Fibroblast of upper back skin (primary cell): ENCODE measurements around the gene KLC1.
A peak's percentile ranks its signal among the peaks of the same experiment; 100 is the strongest.

Source experiments
- DNase-seq: peaks from one replicate; pipeline ENCODE4 v3.0.0-alpha.2; 2013

KLC1 gene

DNA sequence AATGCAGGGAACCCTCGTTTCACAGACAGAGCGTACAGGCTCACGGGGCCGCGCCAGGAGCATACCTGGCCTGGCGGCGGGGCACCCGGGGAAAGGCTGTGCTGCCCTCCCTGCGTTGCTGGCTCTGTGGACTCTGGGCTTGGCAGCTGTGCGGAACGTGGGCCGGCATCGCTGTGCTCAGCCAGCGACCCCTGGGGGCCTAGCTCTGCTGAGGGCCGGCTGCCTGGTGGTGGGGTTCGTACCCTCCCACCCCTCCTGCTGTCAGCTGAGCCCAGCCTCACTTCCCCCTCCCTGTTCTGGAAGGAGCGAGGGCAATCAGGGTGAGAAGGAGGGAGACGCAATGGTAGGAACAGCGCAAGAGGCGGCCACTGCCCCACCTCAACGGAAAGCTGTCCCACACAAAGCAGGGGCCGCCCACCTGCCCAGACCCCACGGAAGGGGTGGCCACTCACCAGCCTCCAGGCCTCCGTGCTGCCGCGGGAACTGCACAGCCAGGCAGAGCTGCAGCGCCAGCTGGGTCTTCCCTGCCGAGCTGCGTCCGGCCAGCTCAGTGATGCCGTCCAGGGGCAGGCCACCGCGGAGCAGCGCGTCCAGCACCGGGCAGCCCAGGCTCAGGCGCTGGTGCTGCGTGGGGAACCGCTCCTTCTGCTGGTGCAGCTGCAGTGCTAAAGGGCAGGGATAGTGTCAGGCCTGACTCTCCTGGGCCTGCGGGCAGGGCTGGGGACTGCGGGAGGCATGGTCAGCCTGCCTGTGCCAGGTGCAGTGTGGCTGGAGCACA is 77.7 kb downstream of the KLC1 start:
- DNase-seq = no peak

DNA sequence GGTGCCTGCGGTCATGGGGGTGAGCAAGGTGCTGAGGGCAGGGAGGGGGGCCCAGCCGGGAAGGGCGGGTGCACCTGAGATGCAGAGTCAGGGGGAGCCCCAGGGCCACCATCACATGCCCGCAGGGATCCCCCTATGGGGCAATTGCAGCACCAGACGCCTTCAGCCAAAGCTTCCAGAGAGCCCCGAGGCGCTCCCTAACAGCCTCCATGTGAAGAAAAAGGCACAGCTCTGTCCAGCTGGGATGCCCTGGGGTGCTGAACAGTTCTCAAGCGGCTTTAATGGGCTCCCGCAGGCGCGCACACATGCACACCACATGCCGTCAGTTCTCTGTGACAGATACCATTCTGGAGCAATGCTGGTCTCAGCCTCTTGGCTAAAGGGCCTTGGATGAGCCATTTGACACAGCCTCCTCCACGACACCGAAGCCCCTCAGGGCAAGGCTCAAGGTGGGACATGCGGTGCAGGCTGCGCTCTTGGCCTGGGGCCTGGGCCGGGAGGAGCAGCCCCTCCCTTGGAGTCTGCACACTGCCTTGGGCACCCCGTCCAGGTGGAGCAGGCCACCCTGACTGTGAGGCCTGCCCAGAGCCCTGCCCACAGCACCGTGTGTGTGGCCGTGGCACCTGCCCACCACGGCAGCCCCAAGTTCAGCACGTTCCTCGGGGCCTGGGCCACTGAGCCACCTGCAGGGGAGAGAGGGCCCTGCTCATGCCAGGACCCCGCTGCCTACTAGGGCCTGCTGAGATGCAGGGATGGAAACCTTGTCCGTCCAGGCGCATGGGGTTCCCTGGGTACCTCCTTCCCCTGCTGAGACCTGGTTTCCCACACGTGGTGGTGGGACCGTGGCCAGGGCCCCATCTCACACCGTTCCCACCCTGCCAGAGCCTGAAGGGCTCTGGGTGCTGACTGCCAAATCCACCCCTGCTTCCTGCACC is 78.6 kb downstream of the KLC1 start:
- DNase-seq = no peak

DNA sequence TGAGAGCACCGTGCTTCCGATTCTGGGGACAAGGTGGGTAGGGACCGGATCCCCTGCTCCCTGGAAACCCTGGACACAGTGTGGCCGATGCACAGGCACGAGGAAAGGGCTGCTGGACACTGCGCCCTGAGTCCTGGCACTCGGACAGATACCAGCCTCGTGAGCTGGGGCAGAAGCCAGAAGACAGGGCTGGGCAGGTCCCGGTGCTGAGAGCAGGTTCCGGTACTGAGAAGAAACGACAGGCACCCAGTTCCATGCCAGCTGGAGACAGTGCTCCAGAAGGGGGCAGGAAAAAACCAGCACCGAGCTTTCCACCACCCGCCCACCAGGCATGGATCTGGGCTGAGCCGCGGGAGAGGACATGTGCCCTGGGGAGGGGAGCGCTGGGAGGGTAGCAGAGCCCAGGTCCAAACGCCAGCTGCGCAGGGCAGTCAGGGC is 79.8 kb downstream of the KLC1 start:
- DNase-seq = no peak

DNA sequence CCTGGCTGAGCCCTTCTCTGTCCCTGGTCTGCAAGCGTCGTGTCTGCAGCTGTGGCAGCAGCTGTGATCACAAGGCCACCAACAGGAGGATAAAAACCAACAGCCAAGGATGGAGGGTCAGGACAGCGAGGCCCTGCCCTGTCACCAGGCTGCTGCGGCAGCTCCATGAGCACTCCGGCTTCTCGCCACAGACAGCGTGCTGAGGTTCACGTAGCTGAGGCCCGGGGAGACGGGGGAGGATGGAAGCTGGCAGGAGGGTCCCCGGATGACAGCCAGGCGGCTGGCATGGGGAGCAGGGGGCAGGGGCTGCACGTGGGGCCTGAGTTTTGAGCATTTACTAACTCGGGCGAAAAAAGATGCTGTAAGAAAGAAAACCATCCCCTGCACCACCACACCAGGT is 80.8 kb downstream of the KLC1 start:
- no peak for DNase-seq

DNA sequence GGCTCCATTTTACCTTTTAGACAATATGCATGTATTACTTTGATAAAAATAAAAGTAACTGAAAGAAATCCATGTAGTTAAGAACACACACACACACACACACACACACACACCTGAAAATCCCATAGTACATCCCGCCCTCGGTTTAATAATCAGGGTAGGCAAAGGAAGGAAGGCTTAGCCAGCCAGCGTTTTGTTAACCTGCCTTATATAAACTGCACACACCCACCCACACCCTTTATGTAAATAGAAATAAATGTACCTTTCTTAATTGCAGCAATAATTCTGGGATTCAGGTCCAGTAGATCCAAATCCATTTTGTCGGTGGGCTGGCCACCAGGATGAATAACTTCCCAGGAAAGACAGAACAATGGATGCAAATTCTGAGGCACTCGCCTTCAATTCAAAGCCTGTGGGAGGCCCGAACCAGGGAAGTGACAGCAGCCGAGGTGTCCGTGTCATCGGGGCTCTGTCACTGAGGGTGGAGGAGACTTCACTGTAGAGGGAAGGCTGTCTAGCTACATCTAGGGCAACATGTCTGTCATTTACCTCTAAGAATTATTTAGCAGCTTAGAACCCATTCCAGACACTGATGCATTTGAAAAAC is 81.9 kb downstream of the KLC1 start:
- no peak for DNase-seq

DNA sequence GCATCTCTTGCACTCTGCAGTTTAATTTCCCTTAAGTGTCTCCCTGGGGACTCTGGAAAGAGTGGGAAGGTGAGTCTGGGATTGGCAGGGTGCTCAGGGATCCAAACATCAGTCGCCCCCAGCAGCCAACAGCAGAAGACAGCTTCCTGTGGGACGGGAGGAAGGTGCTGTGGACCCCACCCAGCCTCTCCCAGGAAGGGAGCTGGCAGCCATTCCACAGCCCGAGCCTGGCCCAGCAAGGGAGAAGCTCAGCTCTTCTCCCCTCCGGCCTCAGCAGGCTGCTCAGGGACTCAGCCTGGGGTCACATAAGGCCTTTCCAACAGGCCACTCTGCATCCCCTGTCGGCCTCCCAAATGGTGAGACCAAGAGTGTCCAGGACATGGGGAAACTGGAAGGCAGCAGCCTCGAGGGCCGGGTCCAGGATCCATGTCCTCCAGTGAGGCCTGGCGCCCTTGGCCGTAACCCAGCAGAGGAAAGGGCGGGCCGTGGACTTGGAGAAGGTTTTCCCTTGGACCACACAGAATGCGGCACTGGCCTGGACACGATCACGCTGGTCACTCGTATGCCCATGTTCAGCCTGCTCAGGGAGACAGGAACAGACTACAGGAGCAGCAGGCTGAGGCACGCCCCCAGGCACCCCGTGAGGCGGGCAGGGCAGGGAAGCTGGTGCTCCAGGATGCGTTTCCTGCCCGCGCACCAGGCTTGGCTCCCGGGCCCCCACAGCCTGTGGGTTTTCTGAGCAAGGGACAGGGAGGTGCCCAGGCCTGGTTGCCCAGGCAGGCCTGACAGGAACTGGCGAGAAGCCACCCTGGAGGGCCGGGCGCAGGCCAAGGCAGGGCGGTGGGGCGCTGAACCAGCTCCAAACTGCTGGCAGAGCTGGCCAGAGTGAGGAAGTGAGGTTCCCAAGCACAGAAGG is 82.8 kb downstream of the KLC1 start:
- DNase-seq = no peak

DNA sequence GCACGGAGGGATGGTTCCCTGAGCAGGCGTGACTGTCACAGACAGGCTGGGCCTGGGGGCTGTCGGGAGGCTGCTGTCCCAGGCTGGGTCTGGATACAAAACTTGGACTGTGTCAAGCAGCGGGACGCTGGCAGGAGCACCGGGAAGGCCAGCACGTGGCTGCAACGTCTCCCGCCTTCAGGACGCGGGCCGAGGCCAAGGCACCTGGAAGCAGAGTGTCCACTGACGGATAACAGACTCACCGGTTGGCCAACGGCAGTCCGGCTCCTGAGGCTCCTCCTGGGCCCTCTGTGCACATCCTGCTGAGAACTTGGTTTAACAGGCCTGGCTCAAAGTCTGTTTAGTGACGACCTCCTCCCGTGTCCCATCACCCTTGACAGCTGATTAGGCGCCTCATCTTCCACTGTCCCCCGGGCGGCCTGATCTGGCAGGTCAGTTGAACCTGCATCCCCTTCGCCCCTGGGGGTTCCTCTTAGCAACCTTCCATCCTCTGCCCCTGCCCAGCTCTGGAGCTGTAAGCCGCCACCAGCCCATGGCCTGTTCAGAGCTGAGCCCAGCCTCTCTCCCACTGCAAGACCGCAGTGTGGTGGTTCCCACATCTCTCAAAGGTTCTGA is 83.7 kb downstream of the KLC1 start:
- no peak for DNase-seq

DNA sequence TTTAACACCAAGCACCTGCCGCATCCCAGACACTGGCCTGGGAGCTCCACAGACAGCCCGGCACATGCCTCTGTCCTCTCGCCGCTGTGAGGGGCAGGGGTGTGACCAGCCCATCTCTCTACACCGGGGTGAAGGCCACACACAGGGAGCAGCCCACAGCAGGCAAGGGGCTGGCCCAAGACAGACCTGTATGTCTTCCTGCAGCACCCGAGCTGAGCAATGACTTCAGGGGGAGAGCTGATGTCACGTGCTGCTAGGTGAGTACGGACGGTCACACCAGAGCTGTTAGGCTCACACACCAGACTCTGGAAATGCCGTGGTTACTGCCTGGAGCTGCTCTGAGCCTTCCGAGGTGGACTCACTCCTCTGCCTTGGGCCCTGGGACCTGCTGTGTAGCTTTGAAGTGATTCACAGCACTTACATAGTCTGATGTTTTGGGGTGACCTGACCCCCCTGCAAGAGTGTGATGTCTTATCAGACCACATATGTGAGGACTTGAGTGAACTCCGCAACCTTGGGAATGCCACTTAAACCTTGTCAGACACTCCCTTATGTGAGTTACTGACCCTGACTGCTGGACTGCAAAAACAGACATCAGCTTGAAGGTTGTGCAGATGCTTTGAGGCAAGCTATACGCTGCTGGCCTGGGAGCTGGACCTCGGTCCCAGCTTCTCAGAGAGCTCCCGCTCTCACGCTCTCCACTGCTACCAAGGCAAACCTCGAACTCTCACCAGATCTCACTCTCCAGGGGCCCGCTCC is 84.5 kb downstream of the KLC1 start:
- DNase-seq = no peak

DNA sequence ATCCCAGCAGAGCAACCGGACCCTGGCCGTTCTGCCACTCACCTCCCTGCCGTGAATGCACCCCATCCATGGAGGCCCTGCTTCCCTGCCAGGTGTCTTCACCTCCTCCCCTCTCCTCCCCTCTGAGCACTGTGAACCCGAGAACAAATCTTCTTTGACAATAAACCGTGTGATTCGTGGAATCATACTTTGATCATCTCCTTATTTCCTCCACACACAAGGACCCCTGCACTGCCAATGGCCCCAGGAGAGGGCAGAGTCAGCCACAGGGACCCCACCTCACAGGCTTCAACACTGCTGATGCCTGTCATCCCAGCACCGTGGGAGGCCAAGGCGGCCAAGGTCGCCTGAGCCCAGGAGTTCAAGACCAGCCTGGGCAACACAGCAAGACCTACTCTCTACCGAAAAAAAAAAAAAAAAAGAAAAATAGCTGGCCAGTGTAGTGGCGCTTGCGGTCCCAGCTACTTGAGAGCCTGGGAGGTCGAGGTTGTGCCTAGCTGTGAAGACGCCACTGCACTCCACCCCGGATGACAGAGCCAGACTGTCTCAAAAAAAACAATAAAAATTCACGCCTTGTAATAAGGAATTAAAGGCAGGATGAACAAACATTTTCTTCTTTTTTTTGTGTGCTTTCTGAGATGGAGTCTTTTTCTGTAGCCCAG is 85.2 kb downstream of the KLC1 start:
- DNase-seq = no peak

DNA sequence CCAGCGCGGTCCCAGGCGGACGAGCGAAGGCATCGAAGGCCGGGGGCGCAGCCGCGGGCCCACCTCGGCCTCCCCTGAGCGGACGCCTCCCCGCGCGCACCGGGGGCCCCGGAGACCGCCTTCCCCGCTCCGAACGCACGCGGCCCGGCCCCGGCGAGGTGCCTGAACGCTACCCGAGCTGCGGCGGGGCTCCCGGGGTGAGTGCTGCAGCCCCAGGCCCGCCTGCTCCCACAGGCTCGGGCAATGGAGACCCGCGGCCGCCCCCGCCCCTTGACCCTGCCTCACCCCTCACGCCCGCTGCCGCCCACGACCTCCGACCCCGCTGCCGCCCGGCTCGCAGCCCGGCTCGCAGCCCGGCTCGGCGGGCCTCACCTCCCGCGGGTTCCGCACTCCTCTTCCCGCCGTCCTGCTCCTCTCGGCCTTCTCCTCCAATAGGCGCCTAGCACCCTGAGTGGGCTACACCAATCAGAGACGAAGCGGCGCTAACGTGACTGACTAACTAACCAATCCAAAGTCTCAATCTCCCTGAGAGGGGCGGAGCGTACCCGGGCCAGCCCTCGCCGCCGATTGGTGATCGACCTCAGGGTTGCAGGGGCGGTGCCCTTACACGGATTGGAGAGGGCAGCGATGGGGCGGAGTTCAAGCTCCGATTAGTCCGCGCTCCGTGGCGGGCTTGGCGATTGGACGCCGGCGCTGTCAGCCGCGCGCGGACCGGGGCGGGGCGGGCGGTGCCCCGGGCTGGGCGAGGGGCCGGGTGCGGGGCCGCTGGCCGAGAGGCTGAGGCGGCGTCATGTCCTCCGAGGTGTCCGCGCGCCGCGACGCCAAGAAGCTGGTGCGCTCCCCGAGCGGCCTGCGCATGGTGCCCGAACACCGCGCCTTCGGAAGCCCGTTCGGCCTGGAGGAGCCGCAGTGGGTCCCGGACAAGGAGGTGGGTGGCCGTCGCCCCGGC is 86.3 kb downstream of the KLC1 start, which contains the start of the genes XRCC3 and ZFYVE21:
XRCC3 (minus strand) TSS at position 400 of the 949 bp plus-strand sequence. CDS start 4,364 bp downstream, outside the sequence.
ZFYVE21 (plus strand) TSS at position 759 of the 949 bp plus-strand sequence; CDS start at position 791, 32 bp downstream.
- DNase-seq = peak; percentile 99

DNA sequence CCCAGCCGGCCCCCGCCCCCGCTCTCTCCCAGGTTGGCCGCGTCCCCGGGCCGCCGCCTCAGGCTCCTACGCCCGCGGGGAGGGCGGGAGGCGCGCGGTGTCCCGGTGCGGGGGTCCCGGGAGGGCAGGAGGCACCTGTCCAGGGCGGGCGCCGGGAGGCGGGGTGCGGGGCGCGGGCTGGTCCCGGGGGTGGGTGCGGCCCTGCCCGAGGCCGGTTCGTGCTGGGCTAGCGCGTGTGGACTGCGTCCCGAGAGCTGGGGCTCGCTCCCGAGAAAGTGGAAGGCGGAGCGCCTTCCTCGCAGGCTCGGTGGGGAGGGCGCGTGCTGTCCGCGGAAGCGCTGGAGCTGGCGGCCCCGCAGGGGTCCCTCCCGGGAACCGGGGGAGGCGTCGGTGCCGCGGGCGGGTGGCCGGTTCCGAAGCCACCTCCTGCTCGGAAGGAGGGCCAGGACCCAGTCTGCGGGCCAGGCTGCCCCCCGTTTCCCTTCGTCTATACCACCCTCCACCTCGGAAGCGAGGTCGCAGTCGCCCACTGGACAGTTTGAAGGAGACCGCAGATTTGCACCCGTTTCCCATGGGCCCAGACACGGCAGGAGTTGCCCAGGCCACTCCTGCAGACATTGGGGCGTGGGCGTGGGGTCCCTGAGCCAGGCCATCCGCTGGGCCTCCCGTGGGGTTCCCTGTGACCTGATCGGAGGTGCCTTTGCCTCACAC is 87.2 kb downstream of the KLC1 start:
- DNase-seq = no peak

DNA sequence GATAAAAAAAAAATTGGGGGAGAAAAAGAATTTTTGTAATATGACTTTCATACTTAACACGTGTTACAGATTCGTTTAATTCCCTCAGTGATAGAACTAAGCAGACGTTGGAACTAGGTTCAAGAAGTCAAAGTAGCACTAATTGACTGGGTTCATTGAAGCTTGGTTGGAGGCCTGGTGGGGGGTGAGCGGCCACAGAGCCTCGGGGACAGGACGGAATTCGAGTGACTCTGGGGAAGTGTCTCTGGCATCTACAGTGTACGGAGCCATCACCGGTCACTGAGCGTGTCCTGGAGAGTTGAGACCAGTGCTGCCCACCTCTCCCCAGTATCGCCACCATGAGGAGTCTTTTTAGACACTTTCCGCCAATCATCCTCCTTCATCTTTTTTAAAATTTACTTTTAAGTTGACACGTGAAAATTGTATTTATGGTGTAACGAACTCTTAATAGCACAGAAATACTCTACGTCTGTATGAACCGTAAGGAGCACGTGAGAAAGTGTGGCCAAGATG is 87.9 kb downstream of the KLC1 start:
- no peak for DNase-seq

DNA sequence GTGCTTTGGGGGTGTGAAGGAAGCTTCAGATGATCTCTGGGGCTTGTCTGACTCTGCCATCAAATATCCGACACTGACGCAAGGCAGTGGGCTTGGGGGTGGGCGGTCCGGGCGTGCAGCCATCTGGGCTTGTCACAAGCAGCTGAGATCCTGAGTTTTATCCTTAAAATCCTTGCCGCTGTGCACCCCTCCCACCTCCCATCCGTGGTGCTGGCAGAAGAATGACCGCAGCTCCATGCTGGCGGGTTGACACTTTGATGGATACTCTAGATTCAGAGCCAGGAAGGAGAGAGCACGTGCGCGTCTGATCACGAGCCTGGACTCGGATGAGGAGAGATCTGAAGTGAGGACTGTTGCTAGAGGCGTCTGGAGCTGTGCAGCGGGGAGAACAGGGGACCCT is 89.6 kb downstream of the KLC1 start:
- peak; percentile 87 for DNase-seq

DNA sequence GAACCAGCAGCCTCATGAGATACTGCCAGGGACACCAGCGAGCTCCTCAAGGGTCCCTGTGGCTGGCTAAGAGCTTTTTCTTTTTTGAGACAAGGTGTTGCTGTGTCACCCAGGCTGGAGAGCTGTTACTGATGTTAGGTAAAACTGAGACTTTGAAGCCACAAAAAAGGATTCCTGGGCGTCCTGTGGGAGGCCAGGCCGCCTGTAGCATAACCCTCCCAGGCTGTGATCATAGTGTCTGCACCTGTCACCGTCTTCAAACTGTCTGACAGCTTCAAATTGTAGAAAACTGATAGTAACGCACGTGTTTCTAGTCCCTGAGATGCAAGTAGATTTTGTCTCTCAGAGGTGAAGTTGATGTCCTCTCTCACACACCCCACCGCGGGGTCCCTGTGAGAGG is 90.7 kb downstream of the KLC1 start:
- DNase-seq = no peak

DNA sequence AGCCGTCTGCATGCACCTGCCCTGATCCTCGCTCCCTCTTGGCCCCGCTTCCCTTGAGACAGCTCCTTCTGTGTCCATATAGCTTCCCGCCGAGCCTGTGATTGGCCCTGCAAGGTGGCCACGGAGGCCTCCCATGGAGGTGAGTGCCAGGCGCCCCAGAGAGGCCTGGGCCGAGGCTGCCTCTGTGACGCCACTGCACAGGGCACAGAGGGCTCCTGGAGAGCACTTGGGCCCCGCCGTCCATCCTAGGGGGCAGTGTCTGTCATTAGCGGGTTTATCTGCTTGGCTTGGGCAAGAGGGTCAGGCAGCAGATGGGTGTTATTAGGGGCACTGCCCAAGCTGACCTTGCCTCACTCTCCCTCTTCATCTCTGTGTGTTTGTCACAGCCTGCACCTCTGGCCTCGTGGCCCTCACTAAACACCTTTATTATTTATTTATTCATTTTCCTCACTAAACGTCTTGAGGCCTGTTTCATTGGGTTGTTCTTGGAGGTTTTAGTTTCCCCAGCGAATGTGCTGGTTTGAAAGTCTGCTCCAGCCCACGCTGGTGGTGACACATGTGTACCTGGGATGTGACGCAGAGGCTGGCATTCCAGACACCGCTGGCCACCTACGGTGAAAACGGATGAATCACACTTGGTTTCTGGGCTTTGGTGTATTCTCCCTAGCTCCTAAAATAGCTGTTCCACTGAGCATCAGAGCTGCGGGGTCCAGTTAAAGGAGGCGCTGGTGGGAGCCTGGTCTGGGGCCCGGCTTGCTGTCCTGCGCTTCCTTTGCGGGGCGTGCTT is 92.5 kb downstream of the KLC1 start:
- no peak for DNase-seq

DNA sequence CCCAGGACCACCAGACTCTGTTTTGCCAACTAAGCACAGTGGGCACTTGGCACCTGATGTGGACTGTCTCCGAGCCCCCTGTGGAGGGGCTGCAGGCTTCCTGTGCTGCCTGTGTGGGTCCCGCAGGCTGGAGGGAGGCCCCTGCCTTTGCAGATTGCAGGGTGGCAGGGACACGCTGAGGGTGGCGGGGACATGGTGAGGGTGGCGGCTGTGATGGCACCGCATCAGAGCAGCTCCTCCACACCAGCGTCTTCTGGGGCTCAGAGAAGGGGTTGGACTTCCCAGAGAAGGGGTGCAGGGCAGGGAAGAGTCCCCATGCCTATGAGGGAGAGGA is 94.7 kb downstream of the KLC1 start:
- no peak for DNase-seq

DNA sequence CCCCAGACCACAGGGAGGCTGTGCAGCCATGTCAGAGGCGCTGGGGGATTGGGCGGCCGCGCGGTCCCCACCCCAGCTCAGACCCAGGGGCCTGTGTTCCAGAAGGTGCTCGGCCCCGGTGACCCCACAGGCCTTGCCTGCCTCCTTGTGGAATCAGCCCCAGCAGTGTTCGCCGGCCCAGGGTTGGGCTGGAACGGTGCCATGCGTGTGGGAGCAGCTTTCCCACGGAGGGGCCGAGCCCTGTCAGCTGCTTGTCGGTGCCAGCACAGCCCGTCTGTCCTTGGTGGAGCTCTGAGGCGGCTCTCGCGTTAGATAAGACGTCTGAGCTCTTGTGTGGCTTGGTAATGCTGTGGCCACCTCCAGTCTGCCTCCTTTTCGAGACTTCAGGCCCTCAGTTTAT is 95.1 kb downstream of the KLC1 start:
- no peak for DNase-seq
